ENCODE data around the gene ARMH1.
"Not testable (repeated sequence)": the region's sequence is repeated elsewhere in the genome, so short reads cannot be mapped to it uniquely, and the experiment has no call there.

The ARMH1 gene

GRCh38 chr1:44694863-44695478 lies 20.5 kb downstream of the ARMH1 start:
- DNase-seq (ENCODE audit: low read depth, low spot score): no peak

- DNase-seq (ENCODE audit: low read depth, low spot score): no peak
These were observed 21.2 kb downstream of the ARMH1 start for GRCh38 chr1:44695671-44696070.

GRCh38 chr1:44696101-44696500 lies 21.6 kb downstream of the ARMH1 start:
- no peak for DNase-seq (ENCODE audit: low read depth, low spot score)

GRCh38 chr1:44696789-44697345 lies 22.4 kb downstream of the ARMH1 start:
- DNase-seq (ENCODE audit: low read depth, low spot score): no peak

- no peak for DNase-seq (ENCODE audit: low read depth, low spot score)
These were observed 23.6 kb downstream of the ARMH1 start for GRCh38 chr1:44698138-44698537.

GRCh38 chr1:44699375-44699774 lies 24.9 kb downstream of the ARMH1 start:
- DNase-seq (ENCODE audit: low read depth, low spot score): not testable (repeated sequence)

- no peak for DNase-seq (ENCODE audit: low read depth, low spot score)
These were observed 26.1 kb downstream of the ARMH1 start for GRCh38 chr1:44700573-44700972.

GRCh38 chr1:44701141-44701573 lies 26.6 kb downstream of the ARMH1 start:
- no peak for DNase-seq (ENCODE audit: low read depth, low spot score)

- no peak for DNase-seq (ENCODE audit: low read depth, low spot score)
These were observed 31.0 kb downstream of the ARMH1 start for GRCh38 chr1:44705470-44705869.

GRCh38 chr1:44705938-44706337 lies 31.4 kb downstream of the ARMH1 start:
- DNase-seq (ENCODE audit: low read depth, low spot score): no peak

GRCh38 chr1:44707112-44707881 lies 32.8 kb downstream of the ARMH1 start:
- DNase-seq (ENCODE audit: low read depth, low spot score): no peak

- no peak for DNase-seq (ENCODE audit: low read depth, low spot score)
These were observed 33.7 kb downstream of the ARMH1 start for GRCh38 chr1:44707959-44708831.

- DNase-seq (ENCODE audit: low read depth, low spot score): no peak
These were observed 38.8 kb downstream of the ARMH1 start for GRCh38 chr1:44713321-44713781.

- DNase-seq (ENCODE audit: low read depth, low spot score): no peak
These were observed 40.0 kb downstream of the ARMH1 start for GRCh38 chr1:44714532-44714931.

GRCh38 chr1:44714944-44715571 lies 40.5 kb downstream of the ARMH1 start:
- DNase-seq (ENCODE audit: low read depth, low spot score): no peak

- no peak for DNase-seq (ENCODE audit: low read depth, low spot score)
These were observed 42.6 kb downstream of the ARMH1 start for GRCh38 chr1:44717156-44717555.

- DNase-seq (ENCODE audit: low read depth, low spot score): no peak
These were observed 43.1 kb downstream of the ARMH1 start for GRCh38 chr1:44717653-44718052.

GRCh38 chr1:44718091-44718490 lies 43.6 kb downstream of the ARMH1 start:
- no peak for DNase-seq (ENCODE audit: low read depth, low spot score)

- DNase-seq (ENCODE audit: low read depth, low spot score): no peak
These were observed 44.8 kb downstream of the ARMH1 start for GRCh38 chr1:44719318-44719717.

GRCh38 chr1:44720281-44720680 lies 45.8 kb downstream of the ARMH1 start:
- DNase-seq (ENCODE audit: low read depth, low spot score): no peak
